ENCODE measurements around the gene CHRNA1. TPM values are rescaled to one million over a fixed set of nuclear protein-coding genes. Genes with fewer than 3 reads are reported as not detected.

CHRNA1 gene
- total RNA-seq, 4 donors from 2014 or later = 2.6 to 7.4 (median 3.0) TPM; not detected in 1

DNA sequence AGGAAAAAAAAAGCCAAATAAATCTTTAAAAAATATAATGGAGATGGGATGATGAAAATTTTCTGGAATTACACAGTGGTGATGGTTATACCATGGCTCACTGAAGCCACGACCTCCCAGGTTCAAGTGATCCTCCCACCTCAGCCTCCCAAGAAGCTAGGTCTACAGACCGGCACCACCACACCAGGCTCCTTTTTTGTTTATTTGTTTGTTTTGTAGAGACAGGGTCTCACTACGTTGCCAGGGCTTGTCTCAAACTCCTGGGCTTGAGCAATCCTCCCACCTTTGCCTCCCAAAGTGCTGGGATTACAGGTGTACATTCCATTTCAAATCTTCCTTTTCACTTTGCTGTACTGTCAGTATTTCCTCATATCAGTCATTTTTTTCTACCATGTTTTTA, 61.7 kb downstream of the CHRNA1 start:
- in situ Hi-C loops (cut with MboI; ENCODE audit: low pct_ligation_motif_present in 1 of 4, low pct_unique_long_range_greater_than_20kb in 1 of 4, low sequenced_read_pairs in 3 of 4) (no loop called here), intact Hi-C loops (cut with DNase I; ENCODE audit: low total_unique reads) (no loop called here)
- no peaks in the 10 kb centered on the region for H3K4me1 ChIP-seq
- 60% methylated on average over 3 of the region's 3 CpGs; no CpG with 5 or more reads in 1 of the 2 donors for WGBS, 2 donors (ENCODE audit: low coverage in 1 of 2)
- no peaks in the 10 kb centered on the region for H3K9me3 ChIP-seq
- no peak overlapping the region for H3K4me3 ChIP-seq
- TF ChIP-seq POLR2A (IDR thresholded peaks at IDR 0.05) = no peak
- TF ChIP-seq POLR2AphosphoS5 (IDR thresholded peaks at IDR 0.05) = no peak
- TF ChIP-seq EP300 (IDR thresholded peaks at IDR 0.05; ENCODE audit: low read depth) = no peak
- TF ChIP-seq, protein P1, sequence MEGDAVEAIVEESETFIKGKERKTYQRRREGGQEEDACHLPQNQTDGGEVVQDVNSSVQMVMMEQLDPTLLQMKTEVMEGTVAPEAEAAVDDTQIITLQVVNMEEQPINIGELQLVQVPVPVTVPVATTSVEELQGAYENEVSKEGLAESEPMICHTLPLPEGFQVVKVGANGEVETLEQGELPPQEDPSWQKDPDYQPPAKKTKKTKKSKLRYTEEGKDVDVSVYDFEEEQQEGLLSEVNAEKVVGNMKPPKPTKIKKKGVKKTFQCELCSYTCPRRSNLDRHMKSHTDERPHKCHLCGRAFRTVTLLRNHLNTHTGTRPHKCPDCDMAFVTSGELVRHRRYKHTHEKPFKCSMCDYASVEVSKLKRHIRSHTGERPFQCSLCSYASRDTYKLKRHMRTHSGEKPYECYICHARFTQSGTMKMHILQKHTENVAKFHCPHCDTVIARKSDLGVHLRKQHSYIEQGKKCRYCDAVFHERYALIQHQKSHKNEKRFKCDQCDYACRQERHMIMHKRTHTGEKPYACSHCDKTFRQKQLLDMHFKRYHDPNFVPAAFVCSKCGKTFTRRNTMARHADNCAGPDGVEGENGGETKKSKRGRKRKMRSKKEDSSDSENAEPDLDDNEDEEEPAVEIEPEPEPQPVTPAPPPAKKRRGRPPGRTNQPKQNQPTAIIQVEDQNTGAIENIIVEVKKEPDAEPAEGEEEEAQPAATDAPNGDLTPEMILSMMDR (IDR thresholded peaks at IDR 0.05) = no peak
- no peak for DNase-seq
- no peaks in the 10 kb centered on the region for H3K27me3 ChIP-seq
- H3K36me3 ChIP-seq = no peaks in the 10 kb centered on the region
- H3K27ac ChIP-seq = no peak overlapping the region

DNA sequence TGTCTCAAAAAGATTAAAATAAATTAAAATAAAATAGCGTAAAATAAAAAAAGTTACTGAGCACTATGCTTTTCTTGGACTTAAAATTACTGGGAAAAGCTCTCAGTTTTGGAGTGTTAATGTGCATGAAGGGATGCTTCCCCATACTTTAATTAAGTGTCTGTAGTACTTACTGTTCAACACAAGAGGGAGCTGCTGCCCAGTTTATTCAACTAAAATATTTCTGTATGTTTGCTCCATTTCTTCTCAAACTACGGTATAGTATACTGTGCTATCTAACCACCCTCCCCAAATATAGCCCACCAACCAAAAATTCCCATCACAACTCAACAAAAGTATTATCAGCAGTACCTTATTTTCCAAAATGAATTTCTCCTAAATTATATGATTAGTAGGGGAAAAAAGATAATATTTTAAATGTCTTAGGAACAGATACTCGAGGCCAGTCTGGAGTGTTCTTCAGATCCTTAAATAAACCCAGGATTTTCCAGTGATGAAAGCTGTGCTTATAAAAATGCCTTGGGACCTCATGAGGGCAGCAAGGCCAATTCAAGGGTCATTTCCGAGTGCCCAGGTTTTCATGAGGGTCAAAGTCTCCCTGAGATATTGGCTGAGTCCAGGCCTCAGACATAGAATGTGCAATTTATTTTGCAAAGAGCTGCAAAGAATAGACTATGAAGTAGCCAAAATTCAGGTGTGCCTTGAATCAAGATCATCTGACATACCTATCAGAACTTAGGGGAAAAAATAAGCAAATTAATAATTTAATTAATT, 64.1 kb downstream of the CHRNA1 start:
- TF ChIP-seq POLR2A (IDR thresholded peaks at IDR 0.05) (no peak), POLR2AphosphoS5 (IDR thresholded peaks at IDR 0.05) (no peak), EP300 (IDR thresholded peaks at IDR 0.05; ENCODE audit: low read depth) (no peak)
- TF ChIP-seq, protein P1 (IDR thresholded peaks at IDR 0.05) = peak; percentile 68 to 83 (median 72)
- no peak for DNase-seq
- no peak overlapping the region for H3K27ac ChIP-seq
- H3K9me3 ChIP-seq = no peaks in the 10 kb centered on the region
- in situ Hi-C loops (cut with MboI; ENCODE audit: low pct_ligation_motif_present in 1 of 4, low pct_unique_long_range_greater_than_20kb in 1 of 4, low sequenced_read_pairs in 3 of 4) = loop anchor here in 3 of 4 donors (10.0 to 25.0 kb wide), 3 partner anchors 113 to 238 kb away; partner anchors contain the start of gene WIPF1 (in 1 of the 3)
- WGBS, 2 donors (ENCODE audit: low coverage in 1 of 2) = 3 to 39% methylated on average over 3 to 4 of the region's 4 CpGs
- H3K4me3 ChIP-seq = no peak overlapping the region
- H3K36me3 ChIP-seq = no peaks in the 10 kb centered on the region
- H3K27me3 ChIP-seq = no peaks in the 10 kb centered on the region
- intact Hi-C loops (cut with DNase I; ENCODE audit: low total_unique reads) = no loop called here
- no peaks in the 10 kb centered on the region for H3K4me1 ChIP-seq

Other genes starting within 250 kb of the CHRNA1 start
- gene WIPF1, start 166.7 kb downstream of the CHRNA1 start, total RNA-seq = 10 to 100 TPM in 3 of 4 donors, 1 to 10 TPM in 1; 8.5 to 32.6 (median 16.1) TPM
- 1 to 10 TPM in 3 of 4 donors, not detected in 1; 1.6 to 3.2 (median 3.0) TPM for gene CHN1, start 240.9 kb upstream of the CHRNA1 start, total RNA-seq